ENCODE data around the gene PSMD12.

DNA sequence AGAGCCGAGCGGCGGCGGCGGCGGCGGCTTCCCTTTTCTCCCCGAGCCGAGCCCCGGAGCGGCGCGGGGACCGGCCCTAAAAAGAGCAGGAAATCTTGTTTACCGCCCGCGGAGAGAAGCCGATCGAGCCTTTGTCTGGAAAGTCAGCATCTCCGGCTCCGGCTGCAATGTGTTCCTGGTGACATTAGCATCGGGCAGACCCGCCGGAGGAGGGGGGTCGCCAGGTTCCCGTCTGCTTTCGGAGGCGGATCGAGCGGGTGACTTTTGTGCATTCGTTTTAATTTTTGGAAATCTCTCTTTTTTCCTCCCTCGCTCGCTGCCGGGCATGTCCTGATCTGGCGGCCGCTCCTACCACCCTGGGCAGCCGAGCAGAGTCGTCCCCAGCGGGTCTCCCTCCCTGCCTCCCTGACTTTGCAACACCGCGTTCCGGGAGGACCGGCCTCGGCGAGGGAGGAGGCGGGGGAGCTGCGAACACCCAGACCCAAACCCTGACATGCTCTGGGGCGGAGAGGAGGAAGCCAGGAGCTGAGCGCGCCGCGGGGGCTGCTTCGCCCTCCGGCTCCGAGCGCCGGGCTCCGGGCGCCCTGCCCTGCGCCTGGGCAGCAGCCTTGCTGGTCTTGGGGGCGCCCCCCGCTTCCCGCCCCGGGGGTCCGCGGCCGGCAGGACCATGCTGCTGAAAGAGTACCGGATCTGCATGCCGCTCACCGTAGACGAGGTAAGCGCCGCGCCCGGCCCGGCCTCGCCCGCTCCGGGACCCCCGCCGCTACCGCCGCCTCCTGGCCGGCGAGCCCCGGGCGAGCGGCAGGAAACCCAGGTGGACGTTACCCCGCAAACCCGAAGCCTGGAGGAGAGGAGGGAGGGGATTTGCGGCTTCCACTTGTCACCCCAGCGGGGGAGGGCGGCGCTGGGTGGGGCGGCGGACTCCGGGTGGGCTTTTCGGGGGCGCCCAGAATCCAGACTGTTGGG, 11.4 kb upstream of the PSMD12 start:
- TF ChIP-seq EZH2 (IDR thresholded peaks at IDR 0.05; ENCODE audit: low read length, unreplicated experiment) (no peak), EZH2phosphoT487 (IDR thresholded peaks at IDR 0.05; ENCODE audit: borderline replicate concordance, low read length) (no peak)
- TF ChIP-seq, protein P1, sequence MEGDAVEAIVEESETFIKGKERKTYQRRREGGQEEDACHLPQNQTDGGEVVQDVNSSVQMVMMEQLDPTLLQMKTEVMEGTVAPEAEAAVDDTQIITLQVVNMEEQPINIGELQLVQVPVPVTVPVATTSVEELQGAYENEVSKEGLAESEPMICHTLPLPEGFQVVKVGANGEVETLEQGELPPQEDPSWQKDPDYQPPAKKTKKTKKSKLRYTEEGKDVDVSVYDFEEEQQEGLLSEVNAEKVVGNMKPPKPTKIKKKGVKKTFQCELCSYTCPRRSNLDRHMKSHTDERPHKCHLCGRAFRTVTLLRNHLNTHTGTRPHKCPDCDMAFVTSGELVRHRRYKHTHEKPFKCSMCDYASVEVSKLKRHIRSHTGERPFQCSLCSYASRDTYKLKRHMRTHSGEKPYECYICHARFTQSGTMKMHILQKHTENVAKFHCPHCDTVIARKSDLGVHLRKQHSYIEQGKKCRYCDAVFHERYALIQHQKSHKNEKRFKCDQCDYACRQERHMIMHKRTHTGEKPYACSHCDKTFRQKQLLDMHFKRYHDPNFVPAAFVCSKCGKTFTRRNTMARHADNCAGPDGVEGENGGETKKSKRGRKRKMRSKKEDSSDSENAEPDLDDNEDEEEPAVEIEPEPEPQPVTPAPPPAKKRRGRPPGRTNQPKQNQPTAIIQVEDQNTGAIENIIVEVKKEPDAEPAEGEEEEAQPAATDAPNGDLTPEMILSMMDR (conservative IDR thresholded peaks at IDR 0.05; ENCODE audit: low read depth, low read length): peak; percentile 27; the same call in 1 of the 2 replicates

All from PC-3 (cell line).